MM.1S (cell line): Measurements from ENCODE around the gene RNU2-1.
"Not testable (repeated sequence)": the region's sequence is repeated elsewhere in the genome, so short reads cannot be mapped to it uniquely, and the experiment has no call there.

Experiments
- DNase-seq: peaks from one replicate; pipeline ENCODE4 v3.0.0-alpha.2; 2015
- H2AFZ ChIP-seq: fragments of 300-600 bp; sonication (generic); 2 replicates; pipeline ENCODE4 v1.6.0; 2016; ENCODE audit warnings: antibody characterized with exemption, low read length
- H3F3A ChIP-seq: fragments of 300-600 bp; sonication (generic); 2 replicates; pipeline ENCODE4 v1.6.1; 2016; ENCODE audit warnings: mild to moderate bottlenecking, antibody characterized with exemption, low read length, moderate library complexity, mixed read lengths; ENCODE audit not compliant: insufficient read depth
- H3K27ac ChIP-seq: fragments of 300-600 bp; sonication (generic); 2 replicates; pipeline ENCODE4 v1.5.1; 2016; ENCODE audit warnings: mild to moderate bottlenecking, low read length
- H3K27me3 ChIP-seq: fragments of 300-600 bp; sonication (generic); replicated peaks from 2 replicates; pipeline ENCODE4 v1.6.0; 2016; ENCODE audit warnings: low read length; ENCODE audit not compliant: insufficient read depth
- H3K36me3 ChIP-seq: fragments of 300-600 bp; sonication (generic); replicated peaks from 2 replicates; pipeline ENCODE4 v1.6.1; 2016; ENCODE audit warnings: mild to moderate bottlenecking, low read length, mixed read lengths; ENCODE audit not compliant: insufficient read depth
- H3K4me1 ChIP-seq: fragments of 300-600 bp; sonication (generic); 2 replicates; pipeline ENCODE4 v1.6.1; 2016; ENCODE audit warnings: low read length, mixed read lengths
- H3K4me2 ChIP-seq: fragments of 300-600 bp; sonication (generic); 2 replicates; pipeline ENCODE4 v1.6.0; 2016; ENCODE audit warnings: low read depth, low read length
- H3K4me3 ChIP-seq: fragments of 300-600 bp; sonication (generic); 2 replicates; pipeline ENCODE4 v1.5.1; 2016; ENCODE audit warnings: low read length, mixed read lengths
- H3K79me2 ChIP-seq: fragments of 300-600 bp; sonication (generic); 2 replicates; pipeline ENCODE4 v1.6.1; 2016; ENCODE audit warnings: mixed run types, low read length, mixed read lengths
- H3K9ac ChIP-seq: fragments of 300-600 bp; sonication (generic); 2 replicates; pipeline ENCODE4 v1.6.1; 2016; ENCODE audit warnings: low read length, mixed read lengths
- H3K9me2 ChIP-seq: fragments of 300-600 bp; sonication (generic); replicated peaks from 2 replicates; pipeline ENCODE4 v1.6.1; 2016; ENCODE audit warnings: mild to moderate bottlenecking, low read length, mixed read lengths; ENCODE audit not compliant: insufficient read depth
- H3K9me3 ChIP-seq: fragments of 300-600 bp; sonication (generic); replicated peaks from 2 replicates; pipeline ENCODE4 v1.6.1; 2016; ENCODE audit warnings: mild to moderate bottlenecking, low read length, mixed read lengths; ENCODE audit not compliant: insufficient read depth
- H4K20me1 ChIP-seq: fragments of 300-600 bp; sonication (generic); 2 replicates; pipeline ENCODE4 v1.6.1; 2016; ENCODE audit warnings: mild to moderate bottlenecking, low read length, moderate library complexity, mixed read lengths; ENCODE audit not compliant: insufficient read depth
- CTCF ChIP-seq: fragments of 300-600 bp; sonication (generic); IDR thresholded peaks from 2 replicates; pipeline ENCODE4 v1.5.1; 2016; ENCODE audit warnings: antibody characterized with exemption, low read length, mixed read lengths
- EZH2 ChIP-seq: fragments of 300-600 bp; sonication (generic); optimal IDR thresholded peaks from 2 replicates; pipeline ENCODE3; 2017; ENCODE audit warnings: low read depth, mild to moderate bottlenecking, antibody characterized with exemption, low read length, mixed read lengths
- EZH2phosphoT487 ChIP-seq: fragments of 300-600 bp; sonication (generic); IDR thresholded peaks from 2 replicates; pipeline ENCODE4 v1.6.1; 2018; ENCODE audit warnings: antibody characterized with exemption, low read length

Gene RNU2-1

GRCh38 chr17:43211480-43212402, 22.0 kb downstream of the RNU2-1 start, which contains the start of gene TMEM106A:
TSS of gene TMEM106A (plus strand) at chr17:43211875. CDS start at chr17:43213042, 1,167 bp downstream.
- no peaks in the 10 kb centered on the region for H3K36me3 ChIP-seq
- peak within 1 kb of the TSS; percentile 84 for H2AFZ ChIP-seq
- H3K27ac ChIP-seq: peak within 1 kb of the TSS; percentile 10; the same call in 1 of the 2 replicates
- peaks cover 10% of the 10 kb centered on the region for H3K4me1 ChIP-seq
- no peaks in the 10 kb centered on the region for H3K79me2 ChIP-seq
- peak; percentile 55 for DNase-seq
- no peaks in the 10 kb centered on the region for H3K27me3 ChIP-seq
- H3K9me2 ChIP-seq: no peaks in the 10 kb centered on the region
- H3F3A ChIP-seq: peaks cover 7% of the 10 kb centered on the region; the same call in 1 of the 2 replicates
- H3K9me3 ChIP-seq: no peaks in the 10 kb centered on the region
- peak; percentile 45 for TF ChIP-seq CTCF
- no peak for TF ChIP-seq EZH2phosphoT487
- H4K20me1 ChIP-seq: no peaks in the 10 kb centered on the region
- peak within 1 kb of the TSS; percentile 55 for H3K9ac ChIP-seq
- H3K4me2 ChIP-seq: peak within 1 kb of the TSS; percentile 90
- H3K4me3 ChIP-seq: peak within 1 kb of the TSS; percentile 76

- peak overlapping the region; percentile 48; the same call in 1 of the 2 replicates for H3K9ac ChIP-seq
- peaks cover 7% of the 10 kb centered on the region; the same call in 1 of the 2 replicates for H3F3A ChIP-seq
- no peaks in the 10 kb centered on the region for H3K9me2 ChIP-seq
- peak overlapping the region; percentile 83 for H2AFZ ChIP-seq
- peaks cover 10% of the 10 kb centered on the region for H3K4me1 ChIP-seq
- H3K4me3 ChIP-seq: peak overlapping the region; percentile 76
- no peaks in the 10 kb centered on the region for H3K36me3 ChIP-seq
- peak overlapping the region; percentile 90 for H3K4me2 ChIP-seq
- TF ChIP-seq CTCF (no peak), EZH2phosphoT487 (no peak), EZH2 (no peak)
- no peaks in the 10 kb centered on the region for H3K27me3 ChIP-seq
- H4K20me1 ChIP-seq: no peaks in the 10 kb centered on the region
- H3K9me3 ChIP-seq: no peaks in the 10 kb centered on the region
- no peak for DNase-seq
- H3K79me2 ChIP-seq: no peaks in the 10 kb centered on the region
- H3K27ac ChIP-seq: peak overlapping the region; percentile 10; the same call in 1 of the 2 replicates
Observed at GRCh38 chr17:43211123-43211479, 22.7 kb downstream of the RNU2-1 start.

- no peaks in the 10 kb centered on the region for H4K20me1 ChIP-seq
- no peaks in the 10 kb centered on the region for H3K36me3 ChIP-seq
- peaks cover 10% of the 10 kb centered on the region for H3K4me1 ChIP-seq
- no peaks in the 10 kb centered on the region for H3K9me3 ChIP-seq
- H3K79me2 ChIP-seq: no peaks in the 10 kb centered on the region
- H3K9me2 ChIP-seq: no peaks in the 10 kb centered on the region
- no peak overlapping the region for H3K27ac ChIP-seq
- DNase-seq: no peak
- peak overlapping the region; percentile 83; the same call in 1 of the 2 replicates for H2AFZ ChIP-seq
- TF ChIP-seq EZH2phosphoT487: no peak
- no peak for TF ChIP-seq EZH2
- TF ChIP-seq CTCF: no peak
- H3K4me2 ChIP-seq: peak overlapping the region; percentile 90
- H3F3A ChIP-seq: peaks cover 7% of the 10 kb centered on the region; the same call in 1 of the 2 replicates
- H3K4me3 ChIP-seq: peak overlapping the region; percentile 76
- H3K9ac ChIP-seq: peak overlapping the region; percentile 48; the same call in 1 of the 2 replicates
- H3K27me3 ChIP-seq: no peaks in the 10 kb centered on the region
Observed at GRCh38 chr17:43210576-43210975, 23.2 kb downstream of the RNU2-1 start.

- H3K9me2 ChIP-seq, H3K9ac ChIP-seq, H3K4me3 ChIP-seq, H3K4me1 ChIP-seq, H4K20me1 ChIP-seq, H3K79me2 ChIP-seq, H3F3A ChIP-seq, H3K27ac ChIP-seq, H3K4me2 ChIP-seq, H3K27me3 ChIP-seq, DNase-seq, H2AFZ ChIP-seq, H3K9me3 ChIP-seq: not testable (repeated sequence)
- H3K36me3 ChIP-seq: 0 out of 2 replicates have a peak, but pooled peaks cover 11% of the 10 kb centered on the region
Observed at GRCh38 chr17:43203013-43203412, 30.8 kb downstream of the RNU2-1 start.
